AG08396 (cell line): Measurements from ENCODE around the gene ATP13A4.
"Not testable (repeated sequence)": the region's sequence is repeated elsewhere in the genome, so short reads cannot be mapped to it uniquely, and the experiment has no call there.

Source experiments
- DNase-seq: peaks from one replicate; pipeline ENCODE4 v3.0.0; 2012; ENCODE audit warnings: low spot score, mixed read lengths

The ATP13A4 gene

DNA sequence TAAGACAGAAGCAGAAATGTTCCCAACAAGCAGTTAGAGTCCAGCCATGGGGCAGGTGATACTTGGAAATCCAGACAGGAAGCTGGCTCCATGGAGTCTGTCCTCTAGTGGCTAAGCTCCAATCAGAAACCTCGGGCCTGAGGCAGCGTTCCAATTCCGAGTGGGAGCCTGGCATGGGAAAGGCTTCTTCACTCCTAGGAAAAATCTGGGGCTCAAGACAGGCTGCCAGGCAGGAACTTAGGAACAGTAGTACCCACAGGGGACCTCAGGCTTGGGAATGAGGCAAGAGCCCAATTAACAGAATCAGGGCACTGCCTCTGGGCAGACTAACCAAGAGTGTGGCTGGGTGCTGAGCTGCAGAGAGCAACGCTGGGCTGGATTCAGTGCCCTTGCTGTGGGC is 6.2 kb upstream of the ATP13A4 start:
- no peak for DNase-seq

DNA sequence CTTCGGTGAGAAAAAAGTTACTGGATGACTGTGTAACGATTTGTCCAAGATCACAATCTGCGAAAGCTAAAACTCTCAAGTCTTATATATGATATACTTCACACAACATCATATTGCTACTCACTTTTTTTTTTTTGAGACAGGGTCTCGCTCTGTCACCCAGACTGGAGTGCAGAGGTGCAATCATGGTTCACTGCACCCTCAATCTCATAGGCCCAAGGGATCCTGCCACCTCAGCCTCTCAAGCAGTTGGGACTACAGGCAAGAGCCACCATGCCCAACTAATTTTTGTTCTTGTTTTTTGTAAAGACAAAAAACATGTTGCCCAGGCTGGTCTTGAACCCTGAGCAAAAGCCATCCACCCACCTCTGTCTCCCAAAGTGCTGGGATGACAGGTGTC is 5.4 kb upstream of the ATP13A4 start:
- DNase-seq = no peak

DNA sequence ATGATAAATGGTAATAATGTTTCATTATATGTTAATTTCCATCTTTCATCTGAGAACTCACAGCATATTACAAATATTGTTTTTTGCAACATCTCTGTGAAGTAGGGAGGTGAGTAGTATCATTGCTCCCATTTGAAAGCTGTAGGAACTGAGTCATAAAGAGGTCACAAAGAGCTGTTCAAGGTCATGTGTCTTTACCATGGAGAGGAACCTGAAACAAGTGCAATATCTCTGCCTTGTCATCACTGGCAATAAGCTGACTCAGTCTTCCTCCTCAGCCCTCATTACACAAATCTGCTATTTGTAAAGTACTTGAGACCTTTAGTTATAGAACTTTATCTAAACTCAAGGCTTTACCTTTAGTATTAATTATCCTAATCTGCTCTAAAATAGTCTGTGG is 4.4 kb upstream of the ATP13A4 start:
- no peak for DNase-seq

DNA sequence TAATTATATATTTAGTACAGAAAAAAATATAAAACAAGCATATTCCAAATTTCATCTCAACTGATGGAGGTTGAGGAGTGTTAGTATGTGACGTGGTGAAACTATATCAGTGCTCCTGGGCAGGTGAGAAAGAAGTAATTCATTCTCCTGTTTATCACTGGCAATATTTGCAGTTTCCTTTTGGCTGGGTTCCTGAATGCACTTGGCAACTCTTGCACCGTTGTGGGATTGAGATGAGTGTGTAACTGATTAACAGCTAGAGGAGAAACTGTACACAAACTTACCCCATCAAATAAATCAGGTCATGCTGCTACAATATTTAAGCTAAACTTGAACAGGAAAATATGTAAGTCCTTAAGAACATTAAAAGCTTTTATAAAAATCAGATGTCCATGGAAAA is 2.1 kb upstream of the ATP13A4 start:
- DNase-seq = no peak

DNA sequence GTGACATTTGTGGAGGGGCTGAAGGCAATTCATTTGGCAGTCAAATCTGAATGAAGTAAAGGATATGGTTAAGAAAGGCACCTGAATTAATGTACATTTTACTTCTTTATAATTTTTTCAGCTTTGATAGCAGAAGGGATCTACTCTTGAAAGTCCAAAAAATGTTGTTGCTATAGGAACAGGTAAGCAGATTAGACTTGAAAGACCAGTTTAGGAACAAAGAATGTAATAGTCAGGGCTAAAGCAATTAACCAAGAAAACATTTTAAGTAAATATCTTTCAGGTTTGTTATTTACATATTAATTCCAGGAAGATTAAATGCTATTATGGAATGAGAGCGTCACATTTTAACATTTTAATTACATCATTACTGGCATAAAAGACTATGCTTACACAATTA is 1.1 kb downstream of the ATP13A4 start:
- no peak for DNase-seq

DNA sequence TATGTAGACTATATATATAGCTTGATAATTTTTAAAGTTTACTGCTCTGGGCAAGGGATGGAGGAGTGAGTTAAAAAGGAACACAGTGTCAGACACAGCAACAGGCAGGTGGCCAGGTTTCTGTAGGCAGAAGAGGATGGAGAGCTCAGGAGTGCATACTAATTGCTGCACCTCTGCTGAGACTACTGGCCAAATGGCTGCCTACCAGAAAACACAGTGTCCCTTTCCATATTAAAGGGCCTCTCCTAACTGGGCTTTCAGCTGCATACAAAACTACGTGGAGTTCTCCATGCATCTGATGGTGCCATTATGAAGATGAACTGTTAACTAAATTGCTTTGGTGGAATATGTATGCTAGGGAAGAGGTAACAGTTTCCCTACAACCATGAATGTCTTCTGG is 1.8 kb downstream of the ATP13A4 start:
- DNase-seq = no peak

DNA sequence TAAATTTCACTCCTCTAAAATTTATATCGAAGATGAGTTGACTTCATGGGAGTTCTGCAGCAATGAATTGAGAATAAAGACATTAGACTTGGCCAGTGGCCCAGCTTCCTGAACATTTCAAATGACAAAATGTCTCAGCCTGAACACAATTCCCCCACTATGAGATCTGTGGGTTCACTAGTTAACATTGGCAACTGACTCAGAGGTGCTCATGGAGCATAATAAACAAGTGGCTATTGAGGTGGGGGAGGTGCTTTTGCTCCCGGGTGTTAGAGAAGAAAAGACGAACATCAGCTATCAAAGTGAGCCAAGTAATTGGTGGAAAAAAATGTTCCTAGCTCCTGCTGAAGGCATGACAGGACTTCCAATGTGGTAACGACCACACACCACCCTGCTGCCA is 6.3 kb downstream of the ATP13A4 start:
- no peak for DNase-seq

DNA sequence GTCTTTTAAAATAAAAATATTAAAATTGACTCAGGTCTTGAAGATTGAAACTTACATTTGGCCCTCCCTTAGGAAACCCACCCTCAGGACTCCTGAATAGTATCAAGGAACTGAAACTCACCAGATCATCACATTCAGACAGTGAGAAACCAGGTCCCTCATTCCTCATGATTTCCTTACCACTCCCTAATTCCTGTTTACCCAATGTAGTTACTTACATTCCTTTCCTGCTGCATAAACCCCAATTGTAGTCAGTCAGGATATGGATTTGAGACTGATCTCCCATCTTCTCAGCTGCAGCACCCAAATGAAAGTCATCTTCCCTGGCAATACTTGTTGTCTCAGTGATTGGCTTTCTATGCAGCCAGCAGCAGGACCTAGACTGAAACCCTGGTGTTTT is 8.6 kb downstream of the ATP13A4 start:
- no peak for DNase-seq

DNA sequence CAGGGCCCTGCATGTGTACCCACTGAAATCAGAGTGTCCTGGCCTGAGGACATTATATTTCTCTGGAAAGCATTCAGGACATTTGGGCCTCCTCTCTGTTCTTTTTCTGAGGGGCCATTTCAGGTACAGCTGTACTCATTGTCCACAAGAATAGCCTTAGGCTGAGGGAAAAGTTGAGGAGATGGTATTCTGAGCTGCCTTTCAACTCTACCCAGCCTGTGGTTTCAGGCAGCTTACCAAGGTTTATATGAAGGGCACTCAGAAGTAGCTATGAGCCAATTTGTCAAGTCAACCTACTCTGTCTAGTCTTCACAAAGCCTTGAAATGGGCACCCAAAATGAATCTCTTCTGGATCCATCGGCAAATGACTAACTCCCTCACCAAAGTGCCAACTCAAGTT is 9.4 kb downstream of the ATP13A4 start:
- no peak for DNase-seq

DNA sequence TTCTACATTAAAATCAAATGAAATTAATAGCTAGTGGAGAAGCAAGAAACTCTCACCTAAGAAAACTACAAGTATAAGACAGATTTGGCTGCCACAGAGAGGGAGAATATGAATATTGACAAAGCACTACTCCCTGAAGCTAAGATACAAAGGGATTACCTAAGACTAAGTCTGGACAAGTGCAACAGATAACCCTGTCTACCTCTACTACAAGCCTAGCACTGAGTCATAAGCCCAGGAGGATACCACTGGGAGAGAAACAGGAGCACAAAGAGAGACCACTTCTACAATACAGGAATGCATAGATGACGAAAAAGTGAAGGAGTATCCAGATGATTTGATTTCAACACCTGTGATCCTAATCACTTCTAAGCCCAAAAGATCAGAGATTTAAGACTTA is 10.4 kb downstream of the ATP13A4 start:
- DNase-seq = no peak

DNA sequence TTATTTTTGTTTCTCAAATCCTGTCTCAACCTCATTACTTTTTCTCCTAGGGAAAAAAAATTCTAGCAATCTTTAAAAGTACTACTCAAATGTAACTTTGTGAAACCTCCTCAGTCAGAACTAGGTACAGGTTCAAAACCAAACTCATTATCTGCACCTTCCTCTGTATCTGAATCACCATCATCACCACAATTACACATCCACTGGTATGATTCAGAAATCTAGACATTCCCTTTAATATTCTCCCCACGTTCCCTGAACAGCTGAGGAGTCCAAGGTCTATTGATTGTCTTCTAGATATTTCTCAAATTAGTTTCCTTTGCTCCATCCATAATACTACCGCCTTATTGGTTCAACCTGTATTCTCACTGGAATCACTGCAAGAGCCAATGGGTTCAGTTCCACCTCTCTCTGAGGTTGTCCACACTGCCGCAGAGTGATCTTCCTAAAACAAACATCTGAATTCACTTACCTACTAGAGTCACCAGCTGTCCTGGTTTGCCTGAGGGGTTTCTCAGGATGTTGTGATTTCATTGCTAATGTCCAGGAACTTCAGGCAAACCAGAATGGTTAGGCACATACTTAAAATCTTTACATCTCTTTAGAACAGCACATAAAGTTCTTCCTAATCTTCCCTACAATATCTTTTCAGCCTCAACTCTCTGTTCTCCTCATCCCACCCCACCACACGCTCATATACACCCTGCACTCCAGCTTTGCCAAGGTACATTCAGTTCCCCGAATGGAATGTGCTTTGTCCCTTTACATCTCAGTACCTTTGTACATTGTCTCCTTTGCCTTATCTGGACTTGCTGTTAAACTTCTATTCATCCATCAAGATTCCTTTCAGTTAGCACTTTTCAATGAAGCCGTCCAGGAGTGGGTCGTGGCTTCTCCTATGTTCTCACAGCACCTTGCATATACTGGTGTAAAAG is 24.2 kb downstream of the ATP13A4 start:
- DNase-seq = no peak

DNA sequence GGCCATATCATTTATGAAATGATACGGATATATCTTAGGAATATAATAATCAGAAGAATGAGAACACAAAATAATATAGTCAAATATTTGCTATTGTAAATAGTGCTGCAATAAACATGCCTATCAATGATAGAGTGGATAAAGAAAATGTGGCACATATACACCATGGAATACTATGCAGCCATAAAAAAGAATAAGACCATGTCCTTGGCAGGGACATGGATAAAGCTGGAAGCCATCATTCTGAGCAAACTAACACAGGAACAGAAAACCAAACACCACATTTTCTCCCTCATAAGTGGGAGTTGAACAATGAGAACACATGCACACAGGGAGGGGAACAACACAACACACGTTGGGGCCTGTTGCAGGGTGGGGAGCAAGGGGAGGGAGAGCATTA is 28.6 kb downstream of the ATP13A4 start:
- not testable (repeated sequence) for DNase-seq

DNA sequence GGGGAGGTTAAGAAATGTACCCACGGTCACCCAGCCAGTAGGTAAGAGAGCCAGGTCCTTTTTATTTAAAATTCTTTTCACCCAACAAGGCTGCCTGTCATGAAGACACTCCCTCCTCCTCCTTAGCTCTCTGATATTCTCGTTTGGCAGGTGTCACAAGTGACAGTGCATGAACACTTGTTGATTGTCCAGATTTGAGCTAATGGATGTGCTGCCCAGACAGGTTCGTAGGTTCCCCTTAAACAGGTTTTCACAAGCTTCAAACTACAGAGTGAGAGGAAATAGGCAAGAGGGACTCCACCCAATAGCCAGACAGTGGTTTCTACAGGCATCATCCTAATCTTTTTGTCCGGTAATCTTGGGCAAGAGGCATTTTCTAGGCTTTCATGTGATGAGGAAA is 32.2 kb downstream of the ATP13A4 start:
- no peak for DNase-seq

DNA sequence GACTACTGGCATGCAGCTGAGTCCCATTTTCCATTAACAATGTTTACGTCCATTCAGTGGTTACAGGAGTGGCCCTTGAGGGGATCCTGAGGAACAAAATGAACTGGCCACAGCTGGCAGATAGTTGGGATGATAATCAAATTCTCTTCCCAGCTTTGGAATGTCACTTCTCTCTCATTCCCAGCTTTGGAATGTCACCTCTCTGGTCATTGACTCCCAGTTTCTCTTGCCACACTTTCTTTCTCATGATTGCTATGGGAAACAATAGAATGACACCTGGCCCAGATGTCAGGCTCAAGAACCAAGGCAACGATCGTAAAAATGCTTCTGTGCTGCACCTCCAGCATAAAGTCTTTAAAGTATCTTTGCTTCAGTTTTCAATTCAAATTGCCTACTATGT is 34.0 kb downstream of the ATP13A4 start:
- no peak for DNase-seq

DNA sequence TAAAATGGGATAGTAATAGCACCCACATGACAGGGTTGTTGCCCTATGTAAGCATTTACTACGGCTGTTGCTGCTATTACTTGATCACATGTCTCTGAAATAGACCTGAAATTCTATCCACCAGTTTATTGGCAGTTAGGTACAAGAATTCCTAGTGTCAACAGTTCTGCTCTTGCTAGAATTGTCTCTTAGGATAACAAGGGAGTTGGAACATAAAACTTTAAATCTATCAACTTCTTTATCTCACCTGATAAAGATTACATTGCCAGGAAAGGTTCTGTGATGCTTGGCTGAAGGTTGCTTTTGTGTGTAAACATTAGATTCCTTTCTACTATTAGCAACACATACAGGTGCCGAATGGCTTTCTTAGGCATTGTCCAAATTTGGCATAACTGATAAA is 38.7 kb downstream of the ATP13A4 start:
- DNase-seq = no peak

DNA sequence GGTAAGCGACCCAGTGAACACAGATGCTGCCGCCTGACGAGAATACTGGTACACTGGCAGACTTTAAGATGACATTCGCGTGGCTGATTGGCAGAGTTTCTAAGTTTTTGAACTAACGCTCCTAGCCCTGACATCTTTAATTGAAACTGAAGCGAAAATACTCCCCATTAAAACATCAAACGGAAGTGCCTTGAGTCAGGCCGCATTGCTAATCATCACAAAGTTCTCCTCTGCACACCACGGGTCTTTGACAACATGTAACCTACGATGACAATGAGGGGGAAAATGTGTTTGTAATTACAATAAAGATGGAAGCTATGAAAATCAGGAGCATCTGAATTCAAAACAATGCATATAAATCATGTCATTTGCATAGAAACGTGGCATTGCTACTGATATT is 44.5 kb downstream of the ATP13A4 start:
- no peak for DNase-seq

DNA sequence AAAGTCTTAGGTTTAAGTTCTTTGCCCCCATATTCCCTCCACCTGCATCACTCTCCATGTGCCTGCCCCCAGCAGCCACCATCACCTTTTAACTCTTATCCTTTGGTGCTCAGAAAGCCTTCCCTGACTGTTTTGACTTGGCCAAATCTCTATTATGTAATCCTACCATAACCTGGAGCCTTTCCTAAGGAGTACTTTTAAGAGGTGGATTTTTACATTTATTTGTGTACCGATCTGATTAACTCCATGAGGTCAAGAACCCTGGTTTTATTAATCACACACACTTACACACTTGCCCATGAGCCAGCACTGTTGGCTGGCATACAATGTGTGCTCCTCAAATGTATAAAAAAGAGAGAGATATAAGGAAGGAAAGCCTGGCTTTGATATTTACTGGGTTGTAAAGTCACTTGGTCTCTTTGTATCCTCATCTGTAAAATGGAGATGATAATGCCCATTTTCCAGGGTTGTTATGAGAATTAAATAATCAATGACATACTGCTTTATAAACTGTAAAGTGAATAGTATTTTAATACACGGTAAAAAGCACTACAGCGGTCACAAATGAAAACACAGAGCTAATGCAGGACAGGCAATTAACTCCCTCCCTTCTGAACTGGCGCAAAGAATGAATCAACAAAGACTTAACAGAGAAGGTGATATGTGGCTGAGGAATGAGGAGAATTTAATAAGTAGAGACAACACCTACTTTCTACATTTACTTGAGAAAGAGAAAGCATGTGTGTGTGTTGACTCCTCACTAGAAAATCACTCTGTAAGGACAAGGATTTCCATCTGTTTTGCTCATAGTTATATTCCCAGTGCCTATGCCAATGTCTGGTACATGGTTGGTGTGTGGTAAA is 45.4 kb downstream of the ATP13A4 start:
- no peak for DNase-seq

DNA sequence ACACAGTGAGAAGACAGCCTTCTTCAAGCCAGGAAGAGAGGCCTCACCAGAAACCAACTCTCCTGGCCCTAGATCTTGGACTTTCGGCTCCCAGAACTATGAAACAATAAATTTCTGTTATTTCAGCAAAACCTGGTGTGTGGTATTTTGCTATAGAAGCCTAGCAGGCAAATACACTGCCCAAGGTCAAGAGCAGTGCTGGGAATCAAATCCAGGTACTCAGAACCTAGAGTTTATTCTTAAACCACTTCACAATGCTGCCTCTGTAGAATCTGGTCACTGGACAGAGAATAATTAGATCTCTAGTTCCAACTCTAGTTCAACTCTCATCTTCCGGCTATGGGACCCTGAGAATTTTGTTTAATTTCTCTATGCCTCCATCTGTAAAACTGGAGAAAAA is 46.6 kb downstream of the ATP13A4 start:
- DNase-seq = no peak

DNA sequence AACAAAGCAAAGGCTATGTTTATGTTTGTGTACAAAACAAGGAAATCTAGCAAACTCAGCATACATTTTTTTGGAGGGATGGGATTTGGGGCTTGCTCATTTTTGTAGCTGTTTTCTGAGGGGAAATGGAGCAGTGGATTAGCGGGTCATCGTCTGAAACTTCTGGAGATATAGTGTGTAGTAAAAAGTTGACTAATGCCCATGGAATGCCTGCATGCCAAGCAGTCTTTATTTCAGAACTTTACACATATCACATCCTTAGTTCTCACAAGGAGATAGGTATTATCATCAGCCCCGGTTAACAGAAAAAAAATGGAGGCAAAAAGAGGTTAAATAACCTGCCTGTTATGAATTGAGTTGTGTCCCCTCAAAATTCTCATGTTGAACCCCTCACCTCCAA is 47.1 kb downstream of the ATP13A4 start:
- DNase-seq = no peak

DNA sequence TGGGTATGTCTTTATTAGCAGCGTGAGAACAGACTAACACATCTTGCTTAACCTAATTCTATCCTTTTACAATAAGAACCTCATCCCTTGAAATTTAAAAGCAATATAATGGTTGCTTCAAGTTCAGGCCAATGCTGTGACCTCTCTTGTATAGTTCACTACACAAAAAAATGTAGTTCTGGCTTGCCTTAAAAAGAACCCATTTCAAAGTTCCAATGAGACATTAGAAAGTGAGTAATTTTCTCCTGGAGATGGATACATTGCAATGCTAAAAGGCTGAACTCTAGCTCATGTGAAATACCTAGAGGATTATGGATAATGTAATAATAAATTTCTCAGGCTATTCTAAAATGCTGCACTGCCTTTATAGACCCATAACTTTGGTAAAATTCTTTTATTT is 47.8 kb downstream of the ATP13A4 start:
- DNase-seq = no peak

DNA sequence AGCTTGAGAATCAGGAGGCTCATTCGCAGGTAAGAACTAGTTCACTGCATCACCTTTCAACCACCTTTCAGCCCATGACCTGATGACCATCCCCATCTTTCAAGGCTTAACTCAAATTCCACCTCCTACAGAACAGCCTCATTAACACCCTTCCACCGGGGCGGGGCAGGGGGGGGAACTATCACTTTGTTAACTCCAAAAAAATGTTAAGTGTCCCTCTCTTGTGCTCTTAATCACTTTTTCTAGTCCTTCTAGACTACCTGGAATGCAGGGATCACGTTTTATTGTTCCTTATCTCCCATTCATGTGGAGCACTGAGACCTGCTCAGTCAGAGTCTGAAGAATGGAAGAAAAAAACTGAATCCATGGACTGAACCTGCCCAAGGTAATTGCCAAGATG is 51.8 kb downstream of the ATP13A4 start:
- DNase-seq = no peak

DNA sequence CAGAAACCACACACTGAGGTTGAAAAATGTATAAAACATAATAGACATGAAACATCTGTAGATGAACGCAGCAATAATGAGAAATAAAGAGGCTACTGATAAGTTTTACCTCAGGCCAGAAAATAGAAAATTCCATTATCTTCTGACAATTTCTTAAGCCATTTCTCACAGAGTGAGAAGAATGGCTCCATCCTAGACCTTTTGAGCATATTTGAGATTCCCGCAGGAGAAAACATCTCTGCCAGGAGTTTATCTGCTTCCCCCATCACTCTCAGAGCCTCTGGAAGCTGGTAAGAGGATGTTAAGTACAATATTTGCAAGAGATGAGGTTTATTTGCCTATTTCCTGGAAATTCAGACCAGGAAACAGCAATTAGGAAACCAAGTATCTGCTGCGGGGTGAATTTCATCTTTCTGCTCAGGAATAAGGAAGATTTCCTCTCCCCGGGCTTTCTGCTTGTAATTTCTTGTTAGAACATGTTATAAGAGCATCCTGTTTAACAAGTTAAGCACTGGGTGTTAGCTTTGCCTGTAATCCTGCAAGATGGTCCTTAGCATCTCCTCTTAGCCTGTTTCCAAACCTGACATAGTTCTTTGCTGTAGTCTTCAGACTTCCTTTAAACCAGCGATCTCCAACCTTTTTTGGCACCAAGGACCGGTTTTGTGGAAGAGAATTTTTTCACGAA is 54.8 kb downstream of the ATP13A4 start:
- DNase-seq = no peak
